Vagina (tissue), 2 donors: ENCODE measurements around the gene ALOX15B. TPM values are rescaled to one million over a fixed set of nuclear protein-coding genes. Genes with fewer than 3 reads are reported as not detected.

Experiments
- DNase-seq, 2 donors: peaks; one replicate each; pipeline ENCODE4 v3.0.0-alpha.2; 2017; ENCODE audit errors: extremely low spot score in 2 of 2
- H3K27ac ChIP-seq: fragments of 200-600 bp; sonication (generic); one replicate; pipeline ENCODE4 v1.5.1; 2019
- H3K27me3 ChIP-seq: fragments of 200-600 bp; sonication (generic); one replicate; pipeline ENCODE4 v1.5.1; 2019
- H3K36me3 ChIP-seq, 2 donors: fragments of 200-600 bp; sonication (generic); one replicate each; pipeline ENCODE4 v1.5.1; 2017 to 2019
- H3K4me1 ChIP-seq: fragments of 200-600 bp; sonication (generic); one replicate; pipeline ENCODE4 v1.5.1; 2019
- H3K4me3 ChIP-seq, 2 donors: fragments of 200-600 bp; sonication (generic); 1 replicate in 1 of 2; 2 replicates in 1 of 2; pipeline ENCODE4 v1.5.1; 2016 to 2019
- H3K9me3 ChIP-seq: fragments of 200-600 bp; sonication (generic); one replicate; pipeline ENCODE4 v1.5.1; 2019
- POLR2A ChIP-seq, 2 donors: fragments of 450-650 bp; IDR thresholded peaks; one replicate each; pipeline ENCODE4 v1.6.1; 2017; ENCODE audit warnings: antibody characterized with exemption in 2 of 2, mild to moderate bottlenecking in 2 of 2, moderate library complexity in 2 of 2
- POLR2AphosphoS5 ChIP-seq, 2 donors: sonication (generic); formaldehyde crosslinking; IDR thresholded peaks; one replicate each; pipeline ENCODE4 v1.9.0; 2017; ENCODE audit warnings: antibody characterized with exemption in 2 of 2, mild to moderate bottlenecking in 2 of 2, low read depth in 1 of 2; ENCODE audit not compliant: insufficient read depth in 1 of 2
- intact Hi-C: fragments of 100-400 bp; cut with DNase I; formaldehyde crosslinking; loops from one replicate; pipeline ENCODE4 v1.15.1; 2023
- total RNA-seq: library from RNA; depleted of rRNA; stranded (reverse); fragments of >200 nt; gene quantifications from one replicate; pipeline ENCODE4 v1.2.3, GENCODE V29; 2016
- TF ChIP-seq, protein P1 (sequence below), 3 experiments: fragments of 450-650 bp in 2 of 3; fragments of 200-600 bp in 1 of 3; sonication (generic) in 1 of 3; IDR thresholded peaks; one replicate each; pipeline ENCODE4 v1.5.1; 2017 to 2019; ENCODE audit warnings: antibody characterized with exemption in 3 of 3, mild to moderate bottlenecking in 2 of 3, moderate library complexity in 2 of 3

The ALOX15B gene
- total RNA-seq, 1 donor from 2014 or later: 28.7 TPM

DNA sequence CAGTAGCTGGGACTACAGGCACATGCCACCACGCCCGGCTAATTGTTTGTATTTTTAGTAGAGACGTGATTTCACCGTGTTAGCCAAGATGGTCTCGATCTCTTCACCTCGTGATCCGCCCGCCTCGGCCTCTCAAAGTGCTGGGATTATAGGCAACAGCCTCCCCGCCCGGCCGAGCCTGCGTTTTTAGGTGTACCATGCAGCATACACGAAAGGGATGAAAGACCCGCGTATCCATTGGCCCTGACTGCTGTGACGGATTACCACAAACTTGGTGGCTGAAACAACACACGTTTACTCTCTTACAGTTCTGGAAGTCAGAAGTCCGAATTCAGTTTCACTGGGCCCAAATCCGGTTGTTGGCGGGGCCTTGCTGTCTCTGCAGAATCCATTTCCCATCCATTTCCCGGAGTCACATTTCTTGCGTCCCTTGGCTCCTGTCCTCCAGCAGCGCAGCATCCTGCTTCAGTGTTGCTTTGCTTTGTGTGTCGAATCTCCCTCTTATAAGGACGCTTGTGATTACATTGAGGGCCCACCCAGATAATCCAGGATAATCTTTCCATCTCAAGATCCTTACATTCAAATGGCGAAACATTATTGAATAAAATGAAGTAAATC is 44.8 kb upstream of the ALOX15B start:
- H3K4me3 ChIP-seq: no peak overlapping the region
- TF ChIP-seq POLR2AphosphoS5 (IDR thresholded peaks at IDR 0.05; ENCODE audit: insufficient read depth in 1 of 2, low read depth in 1 of 2): no peak
- TF ChIP-seq POLR2A (IDR thresholded peaks at IDR 0.05): no peak
- TF ChIP-seq, protein P1, sequence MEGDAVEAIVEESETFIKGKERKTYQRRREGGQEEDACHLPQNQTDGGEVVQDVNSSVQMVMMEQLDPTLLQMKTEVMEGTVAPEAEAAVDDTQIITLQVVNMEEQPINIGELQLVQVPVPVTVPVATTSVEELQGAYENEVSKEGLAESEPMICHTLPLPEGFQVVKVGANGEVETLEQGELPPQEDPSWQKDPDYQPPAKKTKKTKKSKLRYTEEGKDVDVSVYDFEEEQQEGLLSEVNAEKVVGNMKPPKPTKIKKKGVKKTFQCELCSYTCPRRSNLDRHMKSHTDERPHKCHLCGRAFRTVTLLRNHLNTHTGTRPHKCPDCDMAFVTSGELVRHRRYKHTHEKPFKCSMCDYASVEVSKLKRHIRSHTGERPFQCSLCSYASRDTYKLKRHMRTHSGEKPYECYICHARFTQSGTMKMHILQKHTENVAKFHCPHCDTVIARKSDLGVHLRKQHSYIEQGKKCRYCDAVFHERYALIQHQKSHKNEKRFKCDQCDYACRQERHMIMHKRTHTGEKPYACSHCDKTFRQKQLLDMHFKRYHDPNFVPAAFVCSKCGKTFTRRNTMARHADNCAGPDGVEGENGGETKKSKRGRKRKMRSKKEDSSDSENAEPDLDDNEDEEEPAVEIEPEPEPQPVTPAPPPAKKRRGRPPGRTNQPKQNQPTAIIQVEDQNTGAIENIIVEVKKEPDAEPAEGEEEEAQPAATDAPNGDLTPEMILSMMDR (IDR thresholded peaks at IDR 0.05): no peak
- H3K27ac ChIP-seq: no peak overlapping the region
- intact Hi-C loops: no loop called here
- H3K36me3 ChIP-seq: no peaks in the 10 kb centered on the region
- H3K4me1 ChIP-seq: peaks cover 10% of the 10 kb centered on the region
- H3K9me3 ChIP-seq: no peaks in the 10 kb centered on the region
- no peaks in the 10 kb centered on the region for H3K27me3 ChIP-seq
- DNase-seq: no peak

DNA sequence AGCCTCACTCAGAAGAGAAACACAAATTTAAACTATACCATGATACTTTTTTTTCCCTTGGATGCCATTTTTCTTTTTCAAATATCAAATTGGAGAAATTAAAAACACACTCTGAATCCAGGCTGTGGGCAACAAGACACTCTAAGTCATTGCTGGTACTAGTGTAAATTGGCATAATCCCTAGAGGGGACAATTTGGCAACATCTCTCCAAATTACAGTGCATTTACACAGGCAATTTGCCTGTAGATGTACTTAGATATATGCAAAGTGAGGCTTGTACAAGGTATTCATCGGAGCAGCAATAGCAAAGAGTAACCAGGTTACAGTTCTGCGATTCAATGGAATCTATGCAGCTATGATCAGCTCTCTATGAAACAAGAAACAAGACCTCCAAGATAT is 43.1 kb upstream of the ALOX15B start:
- Histone ChIP-seq H3K9me3 (no peaks in the 10 kb centered on the region), H3K27me3 (no peaks in the 10 kb centered on the region), H3K27ac (no peak overlapping the region), H3K4me1 (no peaks in the 10 kb centered on the region), H3K4me3 (no peak overlapping the region), H3K36me3 (no peaks in the 10 kb centered on the region)
- intact Hi-C loops: no loop called here
- no peak for TF ChIP-seq POLR2AphosphoS5 (IDR thresholded peaks at IDR 0.05; ENCODE audit: insufficient read depth in 1 of 2, low read depth in 1 of 2)
- no peak for TF ChIP-seq POLR2A (IDR thresholded peaks at IDR 0.05)
- TF ChIP-seq, protein P1 (IDR thresholded peaks at IDR 0.05): no peak
- no peak for DNase-seq

DNA sequence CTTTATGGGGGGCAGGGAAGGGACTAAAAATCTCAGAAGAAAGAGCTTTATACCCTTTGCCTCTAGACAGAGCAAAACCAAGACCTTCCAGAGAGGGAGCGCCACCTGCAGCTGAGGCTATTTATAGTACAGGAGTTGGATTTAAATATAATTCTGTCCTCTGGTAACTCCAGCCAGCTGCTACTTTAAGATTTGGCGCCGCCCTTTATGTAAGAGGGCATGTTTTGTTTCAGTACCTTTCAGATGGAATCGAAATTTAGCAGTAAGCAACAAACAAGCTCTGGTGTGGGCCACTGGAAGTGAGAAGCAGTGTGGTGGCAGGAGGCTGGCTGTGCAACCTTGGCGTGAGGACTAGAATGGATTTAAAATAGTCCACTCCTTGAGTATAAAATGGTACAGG is 41.7 kb upstream of the ALOX15B start:
- TF ChIP-seq POLR2A (IDR thresholded peaks at IDR 0.05) (no peak), POLR2AphosphoS5 (IDR thresholded peaks at IDR 0.05; ENCODE audit: insufficient read depth in 1 of 2, low read depth in 1 of 2) (no peak)
- TF ChIP-seq, protein P1 (IDR thresholded peaks at IDR 0.05): no peak
- DNase-seq: no peak
- intact Hi-C loops: no loop called here
- H3K27me3 ChIP-seq: no peaks in the 10 kb centered on the region
- peaks cover 4% of the 10 kb centered on the region for H3K4me1 ChIP-seq
- no peak overlapping the region for H3K27ac ChIP-seq
- no peaks in the 10 kb centered on the region for H3K9me3 ChIP-seq
- no peaks in the 10 kb centered on the region for H3K36me3 ChIP-seq
- no peak overlapping the region for H3K4me3 ChIP-seq

DNA sequence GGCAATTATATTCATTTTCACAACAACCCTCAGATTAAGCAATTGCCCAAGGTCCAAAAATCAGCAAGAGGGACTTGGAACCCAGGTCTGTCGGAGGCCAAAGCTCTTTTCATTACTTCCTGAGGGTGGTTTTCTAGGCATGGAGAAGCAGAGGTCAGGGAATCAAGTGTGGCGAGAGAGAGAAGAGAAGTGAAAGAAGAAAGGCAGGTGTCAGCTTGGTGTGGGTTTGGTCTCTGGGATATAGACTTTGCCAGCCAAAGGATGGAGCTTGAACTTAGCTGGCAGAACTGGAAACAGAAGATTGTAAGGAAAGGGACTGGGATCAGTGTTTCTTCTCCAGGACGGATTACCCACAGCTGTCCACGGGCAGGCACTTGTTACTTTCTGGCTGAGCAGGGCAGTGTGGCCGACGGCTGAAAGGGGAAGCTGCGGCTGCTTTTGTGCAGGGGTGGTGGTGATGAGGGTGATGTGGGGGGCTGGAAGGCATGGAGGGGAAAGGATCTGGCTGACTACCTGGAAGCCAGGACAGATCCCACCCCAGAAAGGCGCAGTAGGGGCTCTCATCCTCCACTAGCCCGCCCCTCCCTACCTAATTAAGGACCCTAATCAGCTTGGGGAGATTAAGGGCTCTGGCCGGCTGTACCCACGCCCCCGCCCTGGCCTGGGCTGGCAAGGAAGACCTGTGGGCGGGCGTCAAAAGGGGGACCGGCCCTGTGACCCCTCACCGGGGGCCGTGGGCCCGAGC is 36.7 kb upstream of the ALOX15B start, which contains the start of gene GUCY2D:
TSS of gene GUCY2D (plus strand) at position 640 of the 745 bp plus-strand sequence. CDS start 433 bp downstream, outside the sequence.
- no peaks in the 10 kb centered on the region for H3K36me3 ChIP-seq
- H3K27ac ChIP-seq: no peak within 1 kb of the TSS
- DNase-seq: no peak
- intact Hi-C loops: no loop called here
- TF ChIP-seq, protein P1 (IDR thresholded peaks at IDR 0.05): no peak
- no peak for TF ChIP-seq POLR2AphosphoS5 (IDR thresholded peaks at IDR 0.05; ENCODE audit: insufficient read depth in 1 of 2, low read depth in 1 of 2)
- TF ChIP-seq POLR2A (IDR thresholded peaks at IDR 0.05): no peak
- H3K27me3 ChIP-seq: peaks cover 10% of the 10 kb centered on the region
- H3K4me1 ChIP-seq: peaks cover 14% of the 10 kb centered on the region
- H3K9me3 ChIP-seq: no peaks in the 10 kb centered on the region
- H3K4me3 ChIP-seq: peak within 1 kb of the TSS; percentile 13 to 31
